CD4-positive, alpha-beta memory T cell (primary cell): Measurements from ENCODE around the gene STAT1. TPM values are rescaled to one million over a fixed set of nuclear protein-coding genes. Genes with fewer than 3 reads are reported as not detected.

Experiments
- CTCF ChIA-PET: fragments of 350-600 bp; sonication (Branson Sonifier 250); formaldehyde crosslinking; loops from one replicate; lab custom pipeline; 2021; ENCODE audit warnings: inconsistent platforms; ENCODE audit not compliant: partially characterized antibody; lab: Charles Lee
- POLR2A ChIA-PET: fragments of 350-600 bp; sonication (Branson Sonifier 250); formaldehyde crosslinking; loops from one replicate; lab custom pipeline; 2021; ENCODE audit not compliant: partially characterized antibody; lab: Charles Lee
- DNase-seq, 5 donors: peaks; one replicate each; pipeline versions ENCODE4 v3.0.0 to v3.0.0-alpha.2; 2020 to 2022; ENCODE audit warnings: mixed read lengths in 1 of 5
- H3K27ac ChIP-seq: one replicate; pipeline ENCODE4 v1.7.0; 2013; ENCODE audit warnings: low read depth, low read length
- H3K27me3 ChIP-seq: 2 replicates; pipeline ENCODE4 v1.7.0; 2013; ENCODE audit warnings: mild to moderate bottlenecking, low read length, moderate library complexity; ENCODE audit not compliant: insufficient read depth
- H3K36me3 ChIP-seq: 2 replicates; pipeline ENCODE4 v1.7.0; 2013; ENCODE audit warnings: mild to moderate bottlenecking, low read length, moderate library complexity; ENCODE audit not compliant: insufficient read depth
- H3K4me1 ChIP-seq: 2 replicates; pipeline ENCODE4 v1.7.0; 2013; ENCODE audit warnings: mild to moderate bottlenecking, low read length, moderate library complexity; ENCODE audit not compliant: insufficient read depth
- H3K4me3 ChIP-seq, 2 donors: one replicate each; pipeline ENCODE4 v1.7.0; 2013; ENCODE audit warnings: low read length in 2 of 2, mild to moderate bottlenecking in 1 of 2
- H3K9me3 ChIP-seq, 2 donors: one replicate each; pipeline ENCODE4 v1.7.0; 2013; ENCODE audit warnings: low read length in 2 of 2, control low read depth in 1 of 2; ENCODE audit not compliant: control insufficient read depth in 1 of 2
- H3K27ac Mint-ChIP-seq, 7 donors: one replicate each; pipeline ENCODE4 v1.8.0; 2020 to 2021; ENCODE audit warnings: mixed read lengths in 7 of 7, mild to moderate bottlenecking in 6 of 7, inconsistent platforms in 3 of 7, moderate library complexity in 3 of 7
- H3K27me3 Mint-ChIP-seq, 2 donors: one replicate each; pipeline ENCODE4 v1.8.0; 2020 to 2021; ENCODE audit warnings: mixed read lengths in 2 of 2
- H3K36me3 Mint-ChIP-seq, 2 donors: one replicate each; pipeline ENCODE4 v1.8.0; 2020 to 2021; ENCODE audit warnings: mixed read lengths in 2 of 2, inconsistent platforms in 1 of 2, mild to moderate bottlenecking in 1 of 2
- H3K4me1 Mint-ChIP-seq, 4 donors: one replicate each; pipeline ENCODE4 v1.8.0; 2020 to 2021; ENCODE audit warnings: mixed read lengths in 4 of 4, mild to moderate bottlenecking in 1 of 4
- H3K4me3 Mint-ChIP-seq, 8 donors: one replicate each; pipeline ENCODE4 v1.8.0; 2020 to 2021; ENCODE audit warnings: mixed read lengths in 8 of 8, mild to moderate bottlenecking in 7 of 8, moderate library complexity in 6 of 8, inconsistent platforms in 3 of 8
- H3K9me3 Mint-ChIP-seq, 8 donors: one replicate each; pipeline ENCODE4 v1.8.0; 2020 to 2021; ENCODE audit warnings: mixed read lengths in 8 of 8, mild to moderate bottlenecking in 5 of 8, inconsistent platforms in 3 of 8, moderate library complexity in 1 of 8
- intact Hi-C: fragments of 100-400 bp; cut with micrococcal nuclease; formaldehyde crosslinking; loops from one replicate; pipeline ENCODE4 v1.15.1; 2023
- polyA plus RNA-seq, 2 donors: library from polyadenylated mRNA; unstranded; fragments of 300-500 nt; fragmentation: Illumina TruSeq; gene quantifications; one replicate each; pipeline ENCODE4 v1.2.3, GENCODE V29; 2021
- total RNA-seq, 2 experiments: library from RNA; stranded (reverse); gene quantifications; one replicate each; pipeline ENCODE4 v1.2.3, GENCODE V29; 2021

The STAT1 gene
- total and polyA plus RNA-seq, 4 experiments from 2014 or later, result 130 to 230 (median 175) TPM

GRCh38 chr2:191043438-191043837 lies 29.5 kb upstream of the STAT1 start:
- H3K9me3 Mint-ChIP-seq, result peaks cover 0 to 6% (median 0%) of the 10 kb centered on the region in 8 donors
- Histone ChIP-seq H3K4me3 (no peak overlapping the region), H3K27ac (no peak overlapping the region), H3K36me3 (peaks cover 4% of the 10 kb centered on the region), H3K4me1 (peaks cover 17% of the 10 kb centered on the region), H3K27me3 (no peaks in the 10 kb centered on the region), H3K9me3 (no peaks in the 10 kb centered on the region)
- ChIA-PET CTCF (interaction anchor here (1.0 to 2.4 kb wide), 2 partner anchors 8 to 112 kb away, joined by 4 to 21 read pairs; no protein-coding TSS in a partner anchor), POLR2A (no interaction called here)
- DNase-seq, result no peak
- H3K4me1 Mint-ChIP-seq, result peaks cover 15 to 34% (median 23%) of the 10 kb centered on the region in 4 donors
- peak overlapping the region in 2 of 7 donors; percentile 25 to 40 for H3K27ac Mint-ChIP-seq
- peaks cover 50 to 58% of the 10 kb centered on the region in 2 donors for H3K36me3 Mint-ChIP-seq
- intact Hi-C loops, result no loop called here
- H3K27me3 Mint-ChIP-seq, result no peaks in the 10 kb centered on the region
- H3K4me3 Mint-ChIP-seq, result no peak overlapping the region

DNA sequence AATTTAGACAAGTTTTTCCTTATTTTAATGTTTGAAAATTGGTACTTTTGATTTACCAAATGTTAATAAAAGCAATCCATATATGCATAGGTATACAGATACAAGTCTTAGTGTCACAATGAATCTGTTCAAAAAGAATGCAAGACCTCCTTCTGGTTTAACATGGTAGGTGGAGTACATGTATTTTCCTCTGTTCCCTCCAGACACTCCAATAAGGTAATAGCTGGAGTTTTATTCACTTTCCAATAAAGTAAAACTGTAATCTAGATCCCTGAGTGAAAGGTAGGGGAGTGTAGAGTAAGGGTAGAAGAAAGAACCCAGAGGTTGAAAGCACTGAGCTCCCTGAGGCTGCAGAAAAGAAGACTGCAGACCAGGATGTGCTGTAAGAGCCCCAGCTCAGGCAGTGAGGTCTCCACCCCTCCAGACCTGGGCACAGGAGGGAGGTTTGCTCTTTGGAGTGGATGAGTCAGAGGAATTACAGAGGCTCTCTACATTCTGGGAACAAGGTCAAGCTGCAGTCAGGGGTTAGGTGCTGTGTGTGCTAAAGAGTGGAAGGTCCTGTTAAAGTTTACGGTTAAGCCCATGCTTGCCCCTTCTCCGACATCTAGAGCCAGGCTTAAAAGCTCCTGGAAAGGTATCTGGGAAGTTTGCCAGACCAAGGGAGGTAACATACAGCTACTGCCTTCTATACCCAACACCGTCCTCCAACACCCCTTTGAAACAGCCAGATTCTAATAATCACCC lies 27.6 kb upstream of the STAT1 start:
- H3K27me3 Mint-ChIP-seq, result no peaks in the 10 kb centered on the region
- intact Hi-C loops, result no loop called here
- CTCF ChIA-PET, result interaction anchor here (0.8 to 2.8 kb wide), 8 partner anchors 8 to 125 kb away, joined by 3 to 23 read pairs (median 4); no protein-coding TSS in a partner anchor
- H3K36me3 ChIP-seq, result peaks cover 5% of the 10 kb centered on the region
- POLR2A ChIA-PET, result interaction anchor here (0.7 to 3.5 kb wide), 5 partner anchors 10 to 160 kb away, joined by 3 to 17 read pairs (median 5); no protein-coding TSS in a partner anchor
- peaks cover 54 to 64% of the 10 kb centered on the region in 2 donors for H3K36me3 Mint-ChIP-seq
- peaks cover 31% of the 10 kb centered on the region for H3K4me1 ChIP-seq
- H3K4me3 ChIP-seq, result no peak overlapping the region
- H3K27me3 ChIP-seq, result no peaks in the 10 kb centered on the region
- peaks cover 0 to 6% (median 0%) of the 10 kb centered on the region in 8 donors for H3K9me3 Mint-ChIP-seq
- H3K9me3 ChIP-seq, result no peaks in the 10 kb centered on the region
- peaks cover 27 to 41% (median 37%) of the 10 kb centered on the region in 4 donors for H3K4me1 Mint-ChIP-seq
- DNase-seq, result no peak
- H3K4me3 Mint-ChIP-seq, result no peak overlapping the region
- no peak overlapping the region for H3K27ac ChIP-seq
- peak overlapping the region; percentile 12 to 89 (median 64) for H3K27ac Mint-ChIP-seq

DNA sequence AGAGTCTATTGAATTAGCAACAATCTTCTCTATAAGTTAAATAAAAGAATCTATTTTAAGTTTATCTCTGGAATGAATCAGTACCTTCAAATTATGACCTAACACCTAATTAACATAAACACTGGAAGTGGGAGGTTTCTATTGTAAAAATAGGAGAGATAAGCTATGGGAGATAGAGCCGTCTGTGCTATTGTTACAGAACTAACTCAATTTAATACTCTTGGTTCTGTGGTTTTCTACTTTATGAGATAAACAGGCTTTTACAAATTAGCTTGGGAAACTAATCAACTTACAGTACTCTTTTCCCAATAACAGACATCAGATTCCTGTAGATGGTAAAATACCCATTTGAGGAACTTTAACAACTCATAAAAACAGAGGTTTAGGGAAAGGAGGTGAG lies 25.6 kb upstream of the STAT1 start:
- ChIA-PET CTCF (interaction anchor here (0.8 to 6.6 kb wide), 2 partner anchors 11 to 117 kb away, joined by 4 to 60 read pairs; no protein-coding TSS in a partner anchor), POLR2A (interaction anchor here (1.4 to 3.5 kb wide), 4 partner anchors 12 to 116 kb away, joined by 4 to 24 read pairs (median 14); partner anchors contain the start of gene STAT1)
- Histone ChIP-seq H3K27ac (peak overlapping the region; percentile 10), H3K36me3 (peaks cover 20% of the 10 kb centered on the region), H3K9me3 (no peaks in the 10 kb centered on the region), H3K4me1 (peaks cover 31% of the 10 kb centered on the region), H3K27me3 (no peaks in the 10 kb centered on the region), H3K4me3 (no peak overlapping the region)
- Mint-ChIP-seq H3K4me1 (peaks cover 27 to 37% (median 36%) of the 10 kb centered on the region in 4 donors), H3K9me3 (peaks cover 0 to 6% (median 0%) of the 10 kb centered on the region in 8 donors), H3K36me3 (peaks cover 51 to 69% of the 10 kb centered on the region in 2 donors), H3K27ac (peak overlapping the region in 6 of 7 donors; percentile 8 to 93 (median 52)), H3K4me3 (peak overlapping the region in 1 of 8 donors; percentile 84), H3K27me3 (no peaks in the 10 kb centered on the region)
- intact Hi-C loops, result no loop called here
- DNase-seq, result no peak

GRCh38 chr2:191038741-191039140 lies 24.8 kb upstream of the STAT1 start:
- intact Hi-C loops, result no loop called here
- Histone ChIP-seq H3K27me3 (no peaks in the 10 kb centered on the region), H3K4me3 (no peak overlapping the region), H3K4me1 (peaks cover 31% of the 10 kb centered on the region), H3K27ac (peak overlapping the region; percentile 39), H3K36me3 (peaks cover 20% of the 10 kb centered on the region), H3K9me3 (no peaks in the 10 kb centered on the region)
- Mint-ChIP-seq H3K27ac (peak overlapping the region; percentile 87 to 98 (median 91)), H3K4me1 (peaks cover 27 to 37% (median 36%) of the 10 kb centered on the region in 4 donors), H3K4me3 (peak overlapping the region in 7 of 8 donors; percentile 33 to 84 (median 65)), H3K36me3 (peaks cover 45 to 67% of the 10 kb centered on the region in 2 donors), H3K9me3 (no peaks in the 10 kb centered on the region), H3K27me3 (no peaks in the 10 kb centered on the region)
- DNase-seq, result no peak
- ChIA-PET CTCF (interaction anchor here (0.8 to 6.6 kb wide), 7 partner anchors 9 to 189 kb away, joined by 3 to 60 read pairs (median 4); no protein-coding TSS in a partner anchor), POLR2A (interaction anchor here (0.7 to 3.3 kb wide), 14 partner anchors 10 to 388 kb away, joined by 3 to 24 read pairs (median 8); partner anchors contain the start of genes STAT1 and STAT4)

- Mint-ChIP-seq H3K4me3 (peak overlapping the region in 7 of 8 donors; percentile 33 to 84 (median 65)), H3K4me1 (peaks cover 27 to 37% (median 36%) of the 10 kb centered on the region in 4 donors), H3K27me3 (no peaks in the 10 kb centered on the region), H3K9me3 (no peaks in the 10 kb centered on the region), H3K36me3 (peaks cover 48 to 68% of the 10 kb centered on the region in 2 donors), H3K27ac (peak overlapping the region; percentile 87 to 98 (median 91))
- DNase-seq, result peak; percentile 49 to 75 (median 63)
- Histone ChIP-seq H3K36me3 (peaks cover 22% of the 10 kb centered on the region), H3K27ac (peak overlapping the region; percentile 39), H3K4me1 (peaks cover 31% of the 10 kb centered on the region), H3K4me3 (no peak overlapping the region), H3K27me3 (no peaks in the 10 kb centered on the region), H3K9me3 (no peaks in the 10 kb centered on the region)
- intact Hi-C loops, result no loop called here
- CTCF ChIA-PET, result interaction anchor here (1.0 to 6.6 kb wide), 6 partner anchors 9 to 188 kb away, joined by 3 to 60 read pairs (median 5); no protein-coding TSS in a partner anchor
- POLR2A ChIA-PET, result interaction anchor here (0.7 to 3.3 kb wide), 17 partner anchors 9 to 388 kb away, joined by 3 to 24 read pairs (median 7); partner anchors contain the start of genes GLS, STAT1 and STAT4
Observed at GRCh38 chr2:191038241-191038725, 24.3 kb upstream of the STAT1 start.

GRCh38 chr2:191037351-191037750 lies 23.4 kb upstream of the STAT1 start:
- Mint-ChIP-seq H3K4me3 (peak overlapping the region in 3 of 8 donors; percentile 27 to 45 (median 31)), H3K4me1 (peaks cover 27 to 37% (median 35%) of the 10 kb centered on the region in 4 donors), H3K9me3 (no peaks in the 10 kb centered on the region), H3K36me3 (peaks cover 56 to 75% of the 10 kb centered on the region in 2 donors), H3K27me3 (no peaks in the 10 kb centered on the region), H3K27ac (peak overlapping the region; percentile 87 to 98 (median 91))
- H3K9me3 ChIP-seq, result no peaks in the 10 kb centered on the region
- no peak overlapping the region for H3K4me3 ChIP-seq
- POLR2A ChIA-PET, result interaction anchor here (1.1 to 3.3 kb wide), 12 partner anchors 8 to 157 kb away, joined by 3 to 24 read pairs (median 10); partner anchors contain the start of genes GLS, STAT1 and STAT4
- H3K4me1 ChIP-seq, result peaks cover 31% of the 10 kb centered on the region
- peak overlapping the region; percentile 39 for H3K27ac ChIP-seq
- CTCF ChIA-PET, result interaction anchor here (1.0 to 6.6 kb wide), 6 partner anchors 8 to 118 kb away, joined by 3 to 60 read pairs (median 5); no protein-coding TSS in a partner anchor
- intact Hi-C loops, result no loop called here
- no peak for DNase-seq
- no peaks in the 10 kb centered on the region for H3K27me3 ChIP-seq
- peaks cover 31% of the 10 kb centered on the region for H3K36me3 ChIP-seq
